Mesodermal cell (in vitro differentiated cells): Measurements from ENCODE around the gene TMEM88.

Source experiments
- H3K27ac ChIP-seq: 2 replicates; pipeline ENCODE4 v1.7.0; 2013; ENCODE audit warnings: mild to moderate bottlenecking, low read depth, low read length, moderate library complexity; ENCODE audit not compliant: severe bottlenecking
- H3K36me3 ChIP-seq: 2 replicates; pipeline ENCODE4 v1.7.1; 2013; ENCODE audit warnings: mild to moderate bottlenecking, low read length, moderate library complexity; ENCODE audit not compliant: control insufficient read depth, insufficient read depth
- H3K4me1 ChIP-seq: one replicate; pipeline ENCODE4 v1.7.1; 2013; ENCODE audit warnings: mild to moderate bottlenecking, low read length; ENCODE audit not compliant: insufficient read depth, control insufficient read depth, poor library complexity, severe bottlenecking
- H3K4me3 ChIP-seq: 2 replicates; pipeline ENCODE4 v1.7.0; 2013; ENCODE audit warnings: low read length, control low read depth, mild to moderate bottlenecking; ENCODE audit not compliant: insufficient read depth, poor library complexity, severe bottlenecking; ENCODE audit errors: extremely low read depth
- H3K9me3 ChIP-seq: 2 replicates; pipeline ENCODE4 v1.7.1; 2013; ENCODE audit warnings: mild to moderate bottlenecking, low read length, moderate library complexity; ENCODE audit not compliant: control insufficient read depth
- WGBS, 2 experiments: methylation state at CpG; one replicate each; pipeline ENCODE4 v1.1.5; 2013; ENCODE audit warnings: missing lambda C conversion rate in 2 of 2; ENCODE audit not compliant: insufficient coverage in 2 of 2; 5-methylcytosine and 5-hydroxymethylcytosine counted together

TMEM88 gene

GRCh38 chr17:7882068-7882467, 27.2 kb downstream of the TMEM88 start:
- Histone ChIP-seq H3K36me3 (peaks cover 18% of the 10 kb centered on the region), H3K9me3 (no peaks in the 10 kb centered on the region), H3K27ac (no peak overlapping the region), H3K4me1 (peaks cover 28% of the 10 kb centered on the region), H3K4me3 (no peak overlapping the region)
- 97 to 100% methylated on average over 2 to 3 of the region's 7 CpGs for WGBS, 2 experiments

GRCh38 chr17:7882629-7883028, 27.8 kb downstream of the TMEM88 start:
- H3K4me3 ChIP-seq, result no peak overlapping the region
- H3K4me1 ChIP-seq, result peaks cover 32% of the 10 kb centered on the region
- 93% methylated on average over 2 of the region's 3 CpGs; no CpG with 5 or more reads in 1 of the 2 experiments for WGBS, 2 experiments
- no peaks in the 10 kb centered on the region for H3K9me3 ChIP-seq
- peaks cover 18% of the 10 kb centered on the region for H3K36me3 ChIP-seq
- H3K27ac ChIP-seq, result peak overlapping the region; percentile 13

GRCh38 chr17:7883781-7884386, 29.0 kb downstream of the TMEM88 start:
- Histone ChIP-seq H3K36me3 (peaks cover 13% of the 10 kb centered on the region), H3K4me3 (peak overlapping the region; percentile 40), H3K9me3 (no peaks in the 10 kb centered on the region), H3K27ac (no peak overlapping the region), H3K4me1 (peaks cover 39% of the 10 kb centered on the region)
- no CpG with 5 or more reads among the region's 3 CpGs for WGBS, 2 experiments

GRCh38 chr17:7884581-7885366, 29.9 kb downstream of the TMEM88 start:
- Histone ChIP-seq H3K9me3 (no peaks in the 10 kb centered on the region), H3K4me3 (peak overlapping the region; percentile 68), H3K36me3 (peaks cover 11% of the 10 kb centered on the region), H3K4me1 (peaks cover 46% of the 10 kb centered on the region), H3K27ac (no peak overlapping the region)
- WGBS, 2 experiments, result 0 to 1% methylated on average over 7 to 25 of the region's 100 CpGs

- WGBS, 2 experiments, result 0% methylated on average over 28 to 43 of the region's 64 CpGs
- peak overlapping the region; percentile 92 for H3K27ac ChIP-seq
- H3K9me3 ChIP-seq, result no peaks in the 10 kb centered on the region
- H3K4me1 ChIP-seq, result peaks cover 40% of the 10 kb centered on the region
- peak overlapping the region; percentile 68 for H3K4me3 ChIP-seq
- peaks cover 11% of the 10 kb centered on the region for H3K36me3 ChIP-seq
These were observed 30.7 kb downstream of the TMEM88 start for GRCh38 chr17:7885367-7886226.

GRCh38 chr17:7886227-7887037, 31.6 kb downstream of the TMEM88 start:
- Histone ChIP-seq H3K4me3 (peak overlapping the region; percentile 68), H3K27ac (peak overlapping the region; percentile 92), H3K9me3 (no peaks in the 10 kb centered on the region), H3K4me1 (peaks cover 38% of the 10 kb centered on the region), H3K36me3 (peaks cover 17% of the 10 kb centered on the region)
- WGBS, 2 experiments, result 3% methylated on average over 15 to 20 of the region's 30 CpGs

- Histone ChIP-seq H3K4me1 (peaks cover 32% of the 10 kb centered on the region), H3K27ac (peak overlapping the region; percentile 92), H3K9me3 (no peaks in the 10 kb centered on the region), H3K36me3 (peaks cover 21% of the 10 kb centered on the region), H3K4me3 (peak overlapping the region; percentile 68)
- WGBS, 2 experiments, result 0 to 8% methylated on average over 2 to 4 of the region's 8 CpGs
These were observed 32.2 kb downstream of the TMEM88 start for GRCh38 chr17:7887038-7887481.

GRCh38 chr17:7887482-7888183, 32.8 kb downstream of the TMEM88 start:
- H3K4me1 ChIP-seq, result peaks cover 32% of the 10 kb centered on the region
- peaks cover 21% of the 10 kb centered on the region for H3K36me3 ChIP-seq
- H3K4me3 ChIP-seq, result peak overlapping the region; percentile 68
- no peaks in the 10 kb centered on the region for H3K9me3 ChIP-seq
- 2% methylated on average over 24 to 25 of the region's 35 CpGs for WGBS, 2 experiments
- peak overlapping the region; percentile 92 for H3K27ac ChIP-seq

- peaks cover 28% of the 10 kb centered on the region for H3K36me3 ChIP-seq
- peak within 1 kb of the TSS; percentile 92 for H3K27ac ChIP-seq
- WGBS, 2 experiments, result 73 to 76% methylated on average over 14 of the region's 18 CpGs
- peak within 1 kb of the TSS; percentile 68 for H3K4me3 ChIP-seq
- H3K9me3 ChIP-seq, result no peaks in the 10 kb centered on the region
- peaks cover 32% of the 10 kb centered on the region for H3K4me1 ChIP-seq
These were observed 33.5 kb downstream of the TMEM88 start, which contains the start of gene CHD3 for GRCh38 chr17:7888184-7888920. CHD3 (plus strand) TSS chr17:7888789; CDS start chr17:7889001, 212 bp downstream.
